IMR-90 (cell line): ENCODE results near the gene PGS1. TPM values are rescaled to one million over a fixed set of nuclear protein-coding genes. Genes with fewer than 3 reads are reported as not detected.
A peak's percentile ranks its signal among the peaks of the same experiment; 100 is the strongest.

ENCODE experiments used
- ATAC-seq: fragments of 200-7000 bp; cut with Tn5 transposase; 2 replicates; pipeline ENCODE4 v1.9.1; 2020; ENCODE audit warnings: low read depth, mild to moderate bottlenecking, moderate library complexity
- BruUV-seq: library from RNA; stranded (reverse); fragments of 400-500 nt; replicated peaks from 2 replicates; lab custom pipeline; 2021; lab: Mats Ljungman, UMichigan
- CTCF ChIA-PET: fragments of 300-600 bp; formaldehyde crosslinking; extraction: SDS; loops from one replicate; lab custom pipeline; 2021; ENCODE audit warnings: antibody characterized with exemption; lab: Yijun Ruan, JAX
- POLR2A ChIA-PET: fragments of 300-600 bp; sonication (Branson Sonifier 250); formaldehyde crosslinking; loops from one replicate; lab custom pipeline; 2022; ENCODE audit warnings: antibody characterized with exemption; ENCODE audit not compliant: unreplicated experiment; lab: Charles Lee
- DNase-seq: peaks from one replicate; pipeline ENCODE4 v3.0.0; 2013
- H2AFZ ChIP-seq: replicated peaks from 2 replicates; pipeline ENCODE3; 2013; ENCODE audit warnings: low read length, mild to moderate bottlenecking; ENCODE audit not compliant: poor library complexity
- H2AK5ac ChIP-seq: 2 replicates; pipeline ENCODE4 v1.6.1; 2013; ENCODE audit warnings: low read depth, low read length, inconsistent platforms
- H2AK9ac ChIP-seq: replicated peaks from 2 replicates; pipeline ENCODE3; 2013; ENCODE audit warnings: mild to moderate bottlenecking, low read depth, low read length, moderate library complexity; ENCODE audit not compliant: poor library complexity
- H2BK120ac ChIP-seq: 2 replicates; pipeline ENCODE4 v1.6.1; 2013; ENCODE audit warnings: low read depth, low read length, inconsistent platforms
- H2BK15ac ChIP-seq: 3 replicates; pipeline ENCODE4 v1.6.1; 2013; ENCODE audit warnings: low read depth, low read length, inconsistent platforms
- H2BK20ac ChIP-seq: 2 replicates; pipeline ENCODE4 v1.6.1; 2013; ENCODE audit warnings: low read depth, mild to moderate bottlenecking, inconsistent platforms, low read length, moderate library complexity
- H2BK5ac ChIP-seq: 2 replicates; pipeline ENCODE4 v1.6.1; 2013; ENCODE audit warnings: mild to moderate bottlenecking, low read depth, low read length, inconsistent platforms; ENCODE audit not compliant: poor library complexity, severe bottlenecking
- H3K14ac ChIP-seq: replicated peaks from 2 replicates; pipeline ENCODE4 v1.6.1; 2013; ENCODE audit warnings: low read depth, low read length, inconsistent platforms
- H3K18ac ChIP-seq: 2 replicates; pipeline ENCODE4 v1.6.1; 2013; ENCODE audit warnings: low read depth, low read length, control low read depth
- H3K23ac ChIP-seq: 2 replicates; pipeline ENCODE4 v1.6.1; 2013; ENCODE audit warnings: low read depth, low read length, inconsistent platforms
- H3K27ac ChIP-seq: 2 replicates; pipeline ENCODE4 v1.5.1; 2013; ENCODE audit warnings: mild to moderate bottlenecking, control low read depth, low read length; ENCODE audit not compliant: insufficient read depth
- H3K27me3 ChIP-seq: 2 replicates; pipeline ENCODE4 v1.6.1; 2013; ENCODE audit warnings: low read length; ENCODE audit not compliant: control insufficient read depth, insufficient read depth
- H3K36me3 ChIP-seq: 2 replicates; pipeline ENCODE4 v1.6.1; 2013; ENCODE audit warnings: low read length, mixed read lengths; ENCODE audit not compliant: control insufficient read depth, insufficient read depth
- H3K4ac ChIP-seq: 2 replicates; pipeline ENCODE4 v1.6.1; 2013; ENCODE audit warnings: low read depth, low read length, inconsistent platforms
- H3K4me1 ChIP-seq: 2 replicates; pipeline ENCODE4 v1.6.1; 2013; ENCODE audit warnings: low read length, mixed read lengths; ENCODE audit not compliant: control insufficient read depth, insufficient read depth
- H3K4me2 ChIP-seq: 2 replicates; pipeline ENCODE4 v1.6.1; 2013; ENCODE audit warnings: low read depth, mild to moderate bottlenecking, control low read depth, low read length, moderate library complexity
- H3K4me3 ChIP-seq: 2 replicates; pipeline ENCODE4 v1.5.1; 2013; ENCODE audit warnings: low read depth, mild to moderate bottlenecking, control low read depth, low read length, moderate library complexity; ENCODE audit not compliant: insufficient read depth
- H3K56ac ChIP-seq: 2 replicates; pipeline ENCODE4 v1.6.1; 2013; ENCODE audit warnings: low read length, inconsistent platforms; ENCODE audit not compliant: insufficient read depth; ENCODE audit errors: extremely low read depth
- H3K79me1 ChIP-seq, 2 experiments: 2 replicates each; pipeline ENCODE4 v1.6.1; 2013; ENCODE audit warnings: low read length in 2 of 2, inconsistent platforms in 1 of 2, low read depth in 1 of 2
- H3K9ac ChIP-seq: 2 replicates; pipeline ENCODE4 v1.6.1; 2013; ENCODE audit warnings: low read depth, low read length, control low read depth
- H3K9me1 ChIP-seq: 2 replicates; pipeline ENCODE4 v1.6.1; 2013; ENCODE audit warnings: low read length, inconsistent platforms; ENCODE audit not compliant: insufficient read depth
- H3K9me3 ChIP-seq: 2 replicates; pipeline ENCODE4 v1.6.1; 2013; ENCODE audit warnings: low read length; ENCODE audit not compliant: control insufficient read depth, insufficient read depth
- H4K20me1 ChIP-seq: 2 replicates; pipeline ENCODE4 v1.6.1; 2013; ENCODE audit warnings: low read length, inconsistent platforms; ENCODE audit not compliant: insufficient read depth
- H4K5ac ChIP-seq: 2 replicates; pipeline ENCODE4 v1.6.1; 2013; ENCODE audit warnings: mild to moderate bottlenecking, low read depth, low read length, control low read depth
- H4K8ac ChIP-seq, 2 experiments: 2 replicates each; pipeline ENCODE4 v1.6.1; 2013; ENCODE audit warnings: low read depth in 2 of 2, low read length in 2 of 2, control low read depth in 1 of 2, inconsistent platforms in 1 of 2
- H4K91ac ChIP-seq: 2 replicates; pipeline ENCODE4 v1.6.1; 2013; ENCODE audit warnings: low read depth, low read length, inconsistent platforms; ENCODE audit not compliant: insufficient read depth
- BHLHE40 ChIP-seq: fragments of 150-350 bp; IDR thresholded peaks from 2 replicates; pipeline ENCODE4 v1.6.1; 2016; ENCODE audit warnings: mild to moderate bottlenecking, low read depth, low read length
- CEBPB ChIP-seq: IDR thresholded peaks from 2 replicates; pipeline ENCODE4 v1.6.1; 2012; ENCODE audit warnings: low read depth, low read length, improper control_type of control experiment
- CHD1 ChIP-seq: IDR thresholded peaks from 2 replicates; pipeline ENCODE4 v1.6.1; 2012; ENCODE audit warnings: low read depth, low read length, improper control_type of control experiment
- CTCF ChIP-seq: conservative IDR thresholded peaks from 2 replicates; pipeline ENCODE4 v1.5.1; 2012; ENCODE audit warnings: mild to moderate bottlenecking, low read depth, low read length, improper control_type of control experiment
- ELK1 ChIP-seq: fragments of 150-350 bp; IDR thresholded peaks from 2 replicates; pipeline ENCODE4 v1.6.1; 2016; ENCODE audit warnings: low read depth, mild to moderate bottlenecking, low read length, moderate library complexity, borderline replicate concordance
- FOS ChIP-seq: fragments of 150-350 bp; IDR thresholded peaks from 2 replicates; pipeline ENCODE4 v1.6.1; 2016; ENCODE audit warnings: low read depth, low read length
- MAFK ChIP-seq: IDR thresholded peaks from 2 replicates; pipeline ENCODE4 v1.6.1; 2012; ENCODE audit warnings: low read depth, low read length, improper control_type of control experiment
- MXI1 ChIP-seq: IDR thresholded peaks from 2 replicates; pipeline ENCODE4 v1.6.1; 2012; ENCODE audit warnings: low read depth, mild to moderate bottlenecking, low read length, moderate library complexity, borderline replicate concordance
- NFE2L2 ChIP-seq: fragments of 150-350 bp; IDR thresholded peaks from 2 replicates; pipeline ENCODE4 v1.6.1; 2016; ENCODE audit warnings: low read depth, mild to moderate bottlenecking, low read length
- POLR2A ChIP-seq: IDR thresholded peaks from 2 replicates; pipeline ENCODE4 v1.6.1; 2012; ENCODE audit warnings: mild to moderate bottlenecking, low read depth, low read length
- RAD21 ChIP-seq: IDR thresholded peaks from 2 replicates; pipeline ENCODE4 v1.6.1; 2012; ENCODE audit warnings: low read length, improper control_type of control experiment
- RCOR1 ChIP-seq: IDR thresholded peaks from 2 replicates; pipeline ENCODE4 v1.6.1; 2012; ENCODE audit warnings: mild to moderate bottlenecking, low read length, improper control_type of control experiment; ENCODE audit not compliant: insufficient replicate concordance
- RFX5 ChIP-seq: IDR thresholded peaks from 2 replicates; pipeline ENCODE4 v1.8.0; 2012; ENCODE audit warnings: low read depth, mild to moderate bottlenecking, low read length, moderate library complexity
- SMC3 ChIP-seq: fragments of 150-350 bp; IDR thresholded peaks from 2 replicates; pipeline ENCODE4 v1.6.1; 2016; ENCODE audit warnings: low read depth, mild to moderate bottlenecking, antibody characterized with exemption, low read length, moderate library complexity
- USF2 ChIP-seq: fragments of 150-350 bp; IDR thresholded peaks from 2 replicates; pipeline ENCODE4 v1.6.1; 2017; ENCODE audit warnings: mild to moderate bottlenecking, antibody characterized with exemption, low read length, low read depth
- WGBS, 2 experiments: methylation state at CpG; one replicate each; pipeline versions ENCODE4 v1.1.5 to v1.1.7; 2013; ENCODE audit warnings: missing lambda C conversion rate in 2 of 2; ENCODE audit not compliant: insufficient read length in 1 of 2; ENCODE audit errors: extremely low coverage in 2 of 2; 5-methylcytosine and 5-hydroxymethylcytosine counted together
- dilution Hi-C: fragments of 300-500 bp; cut with HindIII; formaldehyde crosslinking; loops from one replicate; pipeline ENCODE4 v1.14.3; 2018; ENCODE audit warnings: low sequenced_read_pairs; ENCODE audit not compliant: unreplicated experiment
- in situ Hi-C: fragments of 300-500 bp; cut with MboI; formaldehyde crosslinking; loops from 3 replicates; pipeline ENCODE4 v1.14.3; 2019; ENCODE audit warnings: low sequenced_read_pairs, inconsistent platforms, mixed read lengths
- intact Hi-C: fragments of 100-400 bp; cut with micrococcal nuclease; formaldehyde crosslinking; loops from 2 replicates; pipeline ENCODE4 v1.10.0; 2022
- polyA plus RNA-seq, 3 experiments: library from polyadenylated mRNA; depleted of rRNA; stranded (reverse); fragments of >200 nt; gene quantifications; 2 replicates each; pipeline ENCODE4 v1.2.3, GENCODE V29; 2012; ENCODE audit warnings: low replicate concordance in 1 of 3
- total RNA-seq: library from RNA; depleted of rRNA; stranded (reverse); fragments of >200 nt; gene quantifications from 2 replicates; pipeline ENCODE4 v1.2.3, GENCODE V29; 2012

Gene PGS1
- total and polyA plus RNA-seq, 2 of the 4 experiments (the other 2 are of a cell fraction), result 18.5 to 43.2 TPM

DNA sequence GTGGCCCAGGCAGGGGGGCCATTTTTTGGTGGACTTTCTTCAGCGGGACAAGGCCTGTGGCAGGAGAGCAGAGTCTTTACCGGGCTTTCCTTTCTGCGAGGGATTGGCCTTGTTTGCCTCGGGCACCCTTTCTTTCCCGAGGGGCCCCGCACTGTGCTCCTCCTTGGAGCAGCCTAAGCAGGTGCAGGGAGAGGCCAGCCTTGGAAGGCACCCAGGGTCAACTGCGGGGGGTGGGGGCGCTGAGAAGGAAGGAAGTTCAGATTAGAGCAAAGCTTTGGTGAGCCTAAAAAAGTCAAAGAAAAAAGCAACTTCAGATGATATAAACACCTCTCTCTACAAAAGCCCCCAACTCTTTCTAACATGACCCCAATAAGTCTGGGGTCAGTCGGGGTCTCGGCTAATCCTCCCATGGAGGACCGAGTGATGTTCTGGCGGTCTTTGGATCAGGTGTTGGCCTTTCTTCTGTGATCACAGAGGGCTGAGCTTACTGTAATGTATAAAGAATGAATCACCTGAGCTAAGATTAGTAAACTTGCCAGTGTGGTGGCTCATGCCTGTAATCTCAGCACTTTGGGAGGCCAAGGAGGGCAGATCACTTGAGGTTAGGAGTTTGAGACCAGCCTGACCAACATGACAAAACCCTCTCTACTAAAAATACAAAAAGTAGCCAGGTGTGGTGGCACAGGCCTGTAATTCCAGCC lies 63.0 kb downstream of the PGS1 start:
- 90% methylated on average over 3 of the region's 12 CpGs; no CpG with 5 or more reads in 1 of the 2 experiments for WGBS, 2 experiments
- Histone ChIP-seq H3K27me3 (no peaks in the 10 kb centered on the region), H3K9ac (no peak overlapping the region), H4K5ac (no peak overlapping the region), H3K9me1 (no peaks in the 10 kb centered on the region), H3K36me3 (no peaks in the 10 kb centered on the region), H3K27ac (no peak overlapping the region), H4K20me1 (no peaks in the 10 kb centered on the region), H3K18ac (no peak overlapping the region), H3K79me1 (no peaks in the 10 kb centered on the region), H4K91ac (no peak overlapping the region; the same call in 1 of the 2 replicates), H4K8ac (peak overlapping the region in 1 of 2 experiments; percentile 81; a peak in 1 of 4 replicates), H3K56ac (no peak overlapping the region), H2BK20ac (no peak overlapping the region), H2AK5ac (no peak overlapping the region; the same call in 1 of the 2 replicates), H2BK5ac (no peak overlapping the region), H3K4ac (no peak overlapping the region), H3K4me2 (no peak overlapping the region), H3K9me3 (no peaks in the 10 kb centered on the region), H2BK120ac (no peak overlapping the region), H3K4me1 (peaks cover 10% of the 10 kb centered on the region; the same call in 1 of the 2 replicates), H2AK9ac (no peak overlapping the region), H3K14ac (no peak overlapping the region), H2AFZ (no peak overlapping the region), H3K4me3 (no peak overlapping the region), H2BK15ac (no peak overlapping the region), H3K23ac (no peak overlapping the region)
- BruUV-seq, result no TSS peak
- POLR2A ChIA-PET, result no interaction called here
- CTCF ChIA-PET, result interaction anchor here (1.0 kb wide), 1 partner anchor 29 kb away, joined by 3 read pairs; no protein-coding TSS in a partner anchor
- intact Hi-C loops, result no loop called here
- dilution Hi-C loops, result no loop called here
- DNase-seq (no peak), ATAC-seq (no peak)
- in situ Hi-C loops, result no loop called here
- TF ChIP-seq POLR2A, result no peak
- TF ChIP-seq MXI1, result no peak
- no peak for TF ChIP-seq RFX5
- no peak for TF ChIP-seq CEBPB
- no peak for TF ChIP-seq SMC3
- TF ChIP-seq CHD1, result no peak
- TF ChIP-seq ELK1, result no peak
- no peak for TF ChIP-seq MAFK
- no peak for TF ChIP-seq BHLHE40
- no peak for TF ChIP-seq FOS
- TF ChIP-seq RCOR1, result no peak
- no peak for TF ChIP-seq NFE2L2
- no peak for TF ChIP-seq RAD21
- TF ChIP-seq USF2, result no peak
- no peak for TF ChIP-seq CTCF
